ENCODE results near the gene OR52J3.

- TF ChIP-seq POLR2A (IDR thresholded peaks at IDR 0.05) = no peak
- TF ChIP-seq, protein P1, sequence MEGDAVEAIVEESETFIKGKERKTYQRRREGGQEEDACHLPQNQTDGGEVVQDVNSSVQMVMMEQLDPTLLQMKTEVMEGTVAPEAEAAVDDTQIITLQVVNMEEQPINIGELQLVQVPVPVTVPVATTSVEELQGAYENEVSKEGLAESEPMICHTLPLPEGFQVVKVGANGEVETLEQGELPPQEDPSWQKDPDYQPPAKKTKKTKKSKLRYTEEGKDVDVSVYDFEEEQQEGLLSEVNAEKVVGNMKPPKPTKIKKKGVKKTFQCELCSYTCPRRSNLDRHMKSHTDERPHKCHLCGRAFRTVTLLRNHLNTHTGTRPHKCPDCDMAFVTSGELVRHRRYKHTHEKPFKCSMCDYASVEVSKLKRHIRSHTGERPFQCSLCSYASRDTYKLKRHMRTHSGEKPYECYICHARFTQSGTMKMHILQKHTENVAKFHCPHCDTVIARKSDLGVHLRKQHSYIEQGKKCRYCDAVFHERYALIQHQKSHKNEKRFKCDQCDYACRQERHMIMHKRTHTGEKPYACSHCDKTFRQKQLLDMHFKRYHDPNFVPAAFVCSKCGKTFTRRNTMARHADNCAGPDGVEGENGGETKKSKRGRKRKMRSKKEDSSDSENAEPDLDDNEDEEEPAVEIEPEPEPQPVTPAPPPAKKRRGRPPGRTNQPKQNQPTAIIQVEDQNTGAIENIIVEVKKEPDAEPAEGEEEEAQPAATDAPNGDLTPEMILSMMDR (IDR thresholded peaks at IDR 0.05) = no peak
Observed at GRCh38 chr11:5037926-5038325, 8.4 kb upstream of the OR52J3 start.

All from adrenal gland (tissue), 5 donors.